CD4-positive, alpha-beta T cell treated with Interleukin-10 for 1 hour (primary cell): ENCODE results near the gene KCNIP4.

Experiments
- DNase-seq: peaks from one replicate; pipeline ENCODE4 v3.0.0-alpha.2; 2020

Gene KCNIP4

GRCh38 chr4:21554066-21554465, 394.5 kb downstream of the KCNIP4 start:
- no peak for DNase-seq

GRCh38 chr4:21552455-21552854, 396.1 kb downstream of the KCNIP4 start:
- no peak for DNase-seq

- DNase-seq = no peak
Measured at GRCh38 chr4:21544955-21545354, 403.6 kb downstream of the KCNIP4 start.

GRCh38 chr4:21544415-21544814, 404.2 kb downstream of the KCNIP4 start:
- DNase-seq = no peak

GRCh38 chr4:21543514-21543913, 405.1 kb downstream of the KCNIP4 start:
- DNase-seq = no peak

GRCh38 chr4:21535898-21536297, 412.7 kb downstream of the KCNIP4 start:
- no peak for DNase-seq

GRCh38 chr4:21531048-21531447, 417.5 kb downstream of the KCNIP4 start:
- no peak for DNase-seq

GRCh38 chr4:21529214-21529613, 419.4 kb downstream of the KCNIP4 start:
- DNase-seq = no peak

GRCh38 chr4:21522296-21522695, 426.3 kb downstream of the KCNIP4 start:
- no peak for DNase-seq

- DNase-seq = no peak
Measured at GRCh38 chr4:21517126-21517859, 431.3 kb downstream of the KCNIP4 start.

- DNase-seq = no peak
Measured at GRCh38 chr4:21514022-21514694, 434.4 kb downstream of the KCNIP4 start.

- DNase-seq = no peak
Measured at GRCh38 chr4:21512353-21512752, 436.2 kb downstream of the KCNIP4 start.

GRCh38 chr4:21507439-21507838, 441.1 kb downstream of the KCNIP4 start:
- DNase-seq = no peak

- DNase-seq = no peak
Measured at GRCh38 chr4:21490682-21491081, 457.9 kb downstream of the KCNIP4 start.

GRCh38 chr4:21476757-21477156, 471.8 kb downstream of the KCNIP4 start:
- no peak for DNase-seq

- no peak for DNase-seq
Measured at GRCh38 chr4:21474195-21474594, 474.4 kb downstream of the KCNIP4 start.

- DNase-seq = no peak
Measured at GRCh38 chr4:21470535-21470934, 478.0 kb downstream of the KCNIP4 start.

GRCh38 chr4:21469438-21470300, 478.9 kb downstream of the KCNIP4 start:
- DNase-seq = no peak

GRCh38 chr4:21467551-21467950, 481.0 kb downstream of the KCNIP4 start:
- no peak for DNase-seq

GRCh38 chr4:21457086-21457840, 491.3 kb downstream of the KCNIP4 start:
- no peak for DNase-seq

GRCh38 chr4:21454831-21455230, 493.7 kb downstream of the KCNIP4 start:
- no peak for DNase-seq

- DNase-seq = no peak
Measured at GRCh38 chr4:21454201-21454600, 494.4 kb downstream of the KCNIP4 start.

- no peak for DNase-seq
Measured at GRCh38 chr4:21452931-21453330, 495.6 kb downstream of the KCNIP4 start.
